Mucosa of stomach (tissue), 1 donor: ENCODE results near the gene HOXD4.

Experiments used
- H3K27me3 ChIP-seq: one replicate; pipeline ENCODE4 v1.7.0; 2013; ENCODE audit warnings: mild to moderate bottlenecking, low read length; ENCODE audit not compliant: control insufficient read depth, insufficient read depth
- H3K36me3 ChIP-seq: one replicate; pipeline ENCODE4 v1.7.0; 2013; ENCODE audit warnings: low read length; ENCODE audit not compliant: control insufficient read depth, insufficient read depth
- H3K4me1 ChIP-seq: one replicate; pipeline ENCODE4 v1.7.0; 2013; ENCODE audit warnings: mild to moderate bottlenecking, low read length; ENCODE audit not compliant: control insufficient read depth, insufficient read depth
- H3K4me3 ChIP-seq: one replicate; pipeline ENCODE4 v1.7.0; 2013; ENCODE audit warnings: low read length
- H3K9ac ChIP-seq: one replicate; pipeline ENCODE4 v1.7.0; 2013; ENCODE audit warnings: mild to moderate bottlenecking, low read length, moderate library complexity
- H3K9me3 ChIP-seq: one replicate; pipeline ENCODE4 v1.7.0; 2013; ENCODE audit warnings: mild to moderate bottlenecking, low read length, moderate library complexity; ENCODE audit not compliant: control insufficient read depth
- donor health status: Pancreatic carcinoma.

The HOXD4 gene

GRCh38 chr2:176150584-176151441, 537 bp upstream of the HOXD4 start:
- no peak overlapping the region for H3K4me3 ChIP-seq
- no peaks in the 10 kb centered on the region for H3K4me1 ChIP-seq
- H3K9ac ChIP-seq = no peak overlapping the region
- H3K27me3 ChIP-seq = peaks cover 97% of the 10 kb centered on the region
- H3K9me3 ChIP-seq = no peaks in the 10 kb centered on the region
- no peaks in the 10 kb centered on the region for H3K36me3 ChIP-seq

DNA sequence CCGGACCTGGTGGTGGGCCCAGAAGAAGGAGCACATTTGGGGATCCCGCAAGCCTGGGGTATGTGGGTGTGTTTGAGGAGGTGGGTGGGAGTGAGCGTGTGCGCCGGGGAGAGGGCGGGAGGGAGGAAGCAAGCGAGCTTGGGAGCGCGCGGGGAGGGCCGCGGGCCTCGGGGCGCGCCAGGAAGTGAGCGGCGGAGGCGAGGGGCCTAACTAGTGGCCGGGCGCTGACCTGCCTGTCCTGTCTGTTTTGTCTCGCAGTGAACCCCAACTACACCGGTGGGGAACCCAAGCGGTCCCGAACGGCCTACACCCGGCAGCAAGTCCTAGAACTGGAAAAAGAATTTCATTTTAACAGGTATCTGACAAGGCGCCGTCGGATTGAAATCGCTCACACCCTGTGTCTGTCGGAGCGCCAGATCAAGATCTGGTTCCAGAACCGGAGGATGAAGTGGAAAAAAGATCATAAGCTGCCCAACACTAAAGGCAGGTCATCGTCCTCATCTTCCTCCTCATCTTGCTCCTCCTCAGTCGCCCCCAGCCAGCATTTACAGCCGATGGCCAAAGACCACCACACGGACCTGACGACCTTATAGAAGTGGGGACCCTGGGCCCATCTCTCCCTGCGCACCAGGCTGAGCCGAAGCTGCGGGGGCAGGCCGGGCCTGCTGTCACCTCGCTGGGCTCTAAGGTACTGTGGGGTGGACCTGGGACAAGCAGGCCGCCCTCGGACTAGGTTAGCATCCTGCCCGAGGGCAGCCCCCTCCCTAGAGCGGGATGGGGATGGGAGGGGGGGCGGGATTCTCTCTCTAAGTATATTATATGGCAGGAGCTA, 1.2 kb downstream of the HOXD4 start:
- Histone ChIP-seq H3K4me3 (no peak overlapping the region), H3K36me3 (no peaks in the 10 kb centered on the region), H3K9ac (no peak overlapping the region), H3K27me3 (peaks cover 97% of the 10 kb centered on the region), H3K9me3 (no peaks in the 10 kb centered on the region), H3K4me1 (peaks cover 2% of the 10 kb centered on the region)

GRCh38 chr2:176154576-176155252, 3.4 kb downstream of the HOXD4 start:
- Histone ChIP-seq H3K4me1 (peaks cover 5% of the 10 kb centered on the region), H3K36me3 (no peaks in the 10 kb centered on the region), H3K9ac (no peak overlapping the region), H3K9me3 (no peaks in the 10 kb centered on the region), H3K27me3 (peaks cover 96% of the 10 kb centered on the region), H3K4me3 (no peak overlapping the region)

- H3K9ac ChIP-seq = no peak overlapping the region
- peaks cover 5% of the 10 kb centered on the region for H3K4me1 ChIP-seq
- no peak overlapping the region for H3K4me3 ChIP-seq
- no peaks in the 10 kb centered on the region for H3K9me3 ChIP-seq
- H3K27me3 ChIP-seq = peaks cover 96% of the 10 kb centered on the region
- no peaks in the 10 kb centered on the region for H3K36me3 ChIP-seq
Measured at GRCh38 chr2:176155356-176156044, 4.2 kb downstream of the HOXD4 start.

GRCh38 chr2:176156301-176156806, 5.0 kb downstream of the HOXD4 start:
- Histone ChIP-seq H3K27me3 (peaks cover 96% of the 10 kb centered on the region), H3K4me3 (no peak overlapping the region), H3K36me3 (no peaks in the 10 kb centered on the region), H3K9ac (no peak overlapping the region), H3K4me1 (peaks cover 5% of the 10 kb centered on the region), H3K9me3 (no peaks in the 10 kb centered on the region)

DNA sequence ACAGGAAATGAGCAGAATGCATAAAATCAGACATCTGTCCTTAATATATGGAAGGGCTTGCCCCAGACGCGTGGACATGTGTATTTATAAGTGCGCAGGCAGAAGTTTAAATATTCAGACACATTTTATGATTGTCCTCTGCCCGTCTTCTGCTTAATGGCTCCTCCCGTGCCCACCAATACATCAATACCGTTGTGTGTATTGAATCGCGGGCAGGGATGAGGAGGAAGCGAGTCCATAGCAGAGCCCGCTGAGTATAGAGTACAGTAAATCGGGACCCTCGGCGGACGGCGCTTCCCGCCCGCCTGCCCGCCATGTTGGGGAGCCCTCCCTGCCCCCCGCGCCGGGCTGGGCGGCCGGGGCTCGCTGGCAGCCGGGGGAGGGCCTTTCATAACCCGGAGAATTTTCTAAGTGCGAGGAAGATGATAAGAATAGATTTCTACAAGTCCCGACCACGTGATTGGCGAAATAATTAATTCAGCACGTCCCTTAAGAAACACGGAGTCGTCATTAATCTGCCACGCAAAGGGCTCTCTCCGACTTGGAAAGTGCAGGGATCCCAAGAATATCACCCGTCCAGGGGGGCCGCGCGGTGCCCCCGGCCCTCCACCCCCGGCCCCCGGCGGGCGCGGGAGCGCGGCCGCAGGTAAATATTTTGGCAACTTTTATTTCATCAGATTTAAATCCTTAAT, 5.6 kb downstream of the HOXD4 start, which contains the start of gene HOXD3:
Gene HOXD3 (plus strand): TSS at position 501 of the 692 bp plus-strand sequence. CDS start 11,808 bp downstream, outside the sequence.
- Histone ChIP-seq H3K4me3 (no peak within 1 kb of the TSS), H3K27me3 (peaks cover 96% of the 10 kb centered on the region), H3K9me3 (no peaks in the 10 kb centered on the region), H3K4me1 (peaks cover 5% of the 10 kb centered on the region), H3K9ac (no peak within 1 kb of the TSS), H3K36me3 (no peaks in the 10 kb centered on the region)

DNA sequence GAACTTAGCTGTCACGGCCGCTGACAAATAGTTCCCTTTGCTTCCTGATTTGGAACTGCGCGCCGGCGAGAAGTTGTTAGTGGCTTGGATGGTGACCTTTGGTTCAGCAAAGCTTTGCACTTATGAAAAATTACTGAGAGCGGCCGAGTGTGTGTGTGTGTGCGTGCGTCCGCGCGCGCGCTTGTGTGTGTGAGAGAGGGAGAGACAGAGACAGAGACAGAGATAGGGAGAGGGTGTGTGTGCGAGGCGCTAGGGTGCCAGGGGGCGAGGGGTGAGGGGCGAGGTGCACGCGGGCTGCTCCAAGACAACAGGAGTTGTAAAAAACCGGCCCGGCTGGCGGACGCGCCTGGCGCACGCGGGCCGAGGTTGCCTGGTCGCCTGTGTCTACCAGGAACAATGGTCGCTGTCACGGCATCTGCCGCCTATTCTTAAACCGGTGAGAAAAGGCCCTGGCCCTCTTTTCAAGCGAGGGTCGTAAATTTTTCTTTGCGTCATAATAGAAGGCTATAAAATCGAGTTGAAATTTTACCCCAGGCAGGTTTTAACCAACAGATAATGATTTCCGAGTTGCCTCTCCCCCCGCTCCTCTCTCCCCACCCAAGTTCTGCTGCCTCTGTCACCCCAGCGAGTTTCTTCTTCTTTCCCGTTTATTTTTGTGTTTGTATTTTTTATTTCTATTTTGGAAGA, 6.3 kb downstream of the HOXD4 start:
- Histone ChIP-seq H3K36me3 (no peaks in the 10 kb centered on the region), H3K9me3 (no peaks in the 10 kb centered on the region), H3K4me3 (no peak overlapping the region), H3K9ac (no peak overlapping the region), H3K4me1 (peaks cover 5% of the 10 kb centered on the region), H3K27me3 (peaks cover 96% of the 10 kb centered on the region)

DNA sequence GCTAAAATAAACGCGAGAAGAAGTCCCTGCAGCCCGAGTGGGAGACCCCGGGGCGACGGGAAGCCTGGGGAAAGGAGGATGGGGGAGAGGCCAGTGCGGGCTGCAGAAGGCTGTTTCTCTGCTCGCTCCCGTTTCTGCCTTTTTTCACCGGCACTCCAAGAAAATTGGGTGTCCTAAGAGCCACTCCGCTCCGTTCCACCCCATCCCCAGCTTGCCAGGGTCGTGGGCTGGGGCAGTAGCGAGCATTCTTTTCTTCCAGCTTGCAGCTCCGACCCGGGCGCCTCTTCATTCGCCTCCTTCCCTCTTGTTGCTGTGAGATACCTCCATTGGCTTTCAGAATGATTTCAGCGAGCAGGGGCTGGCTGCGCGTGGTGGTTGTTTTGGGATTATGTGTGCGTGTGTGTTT, 6.8 kb downstream of the HOXD4 start:
- peaks cover 5% of the 10 kb centered on the region for H3K4me1 ChIP-seq
- H3K9ac ChIP-seq = no peak overlapping the region
- H3K4me3 ChIP-seq = no peak overlapping the region
- H3K9me3 ChIP-seq = no peaks in the 10 kb centered on the region
- peaks cover 98% of the 10 kb centered on the region for H3K27me3 ChIP-seq
- H3K36me3 ChIP-seq = no peaks in the 10 kb centered on the region

DNA sequence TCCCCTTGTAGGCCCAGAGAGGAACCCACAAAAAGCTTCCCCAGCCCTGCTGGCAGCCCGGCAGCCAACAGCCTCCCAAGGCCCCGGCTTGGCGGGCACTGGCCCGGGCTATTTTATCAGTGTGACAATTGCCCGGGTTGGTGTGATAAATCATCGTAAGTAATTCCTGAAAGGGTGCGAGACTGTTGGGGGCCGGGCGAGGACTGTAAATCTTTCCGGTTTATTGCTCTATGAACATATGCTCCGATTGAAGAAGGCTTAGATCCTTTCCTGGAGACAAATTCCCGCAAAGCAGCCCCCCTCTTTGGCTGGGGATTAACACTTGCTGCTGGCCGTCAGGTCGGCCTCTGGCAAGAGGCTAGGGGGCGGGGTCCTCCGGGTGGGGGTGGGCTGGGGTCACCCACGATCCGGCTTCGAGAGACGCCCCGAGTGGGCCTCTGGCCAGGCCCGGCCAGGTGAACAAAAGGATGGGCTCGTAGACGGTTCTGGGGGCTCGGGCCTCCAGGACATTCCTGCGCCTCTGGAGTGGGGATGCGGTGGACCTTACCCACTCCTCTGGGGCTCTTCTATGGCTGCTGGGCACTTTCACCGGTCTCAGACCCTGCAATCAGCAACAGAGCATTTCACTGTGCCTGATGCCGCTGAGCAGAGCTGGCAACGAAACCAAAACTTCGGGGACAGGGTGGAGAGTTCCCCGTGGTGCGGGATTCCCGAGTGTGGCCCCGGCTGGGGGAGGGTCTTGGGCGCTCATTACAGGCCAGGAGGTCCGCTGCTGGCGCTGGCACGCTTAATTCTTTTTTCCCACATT, 7.7 kb downstream of the HOXD4 start:
- Histone ChIP-seq H3K9ac (no peak overlapping the region), H3K36me3 (no peaks in the 10 kb centered on the region), H3K9me3 (no peaks in the 10 kb centered on the region), H3K27me3 (peaks cover 98% of the 10 kb centered on the region), H3K4me1 (peaks cover 5% of the 10 kb centered on the region), H3K4me3 (no peak overlapping the region)

DNA sequence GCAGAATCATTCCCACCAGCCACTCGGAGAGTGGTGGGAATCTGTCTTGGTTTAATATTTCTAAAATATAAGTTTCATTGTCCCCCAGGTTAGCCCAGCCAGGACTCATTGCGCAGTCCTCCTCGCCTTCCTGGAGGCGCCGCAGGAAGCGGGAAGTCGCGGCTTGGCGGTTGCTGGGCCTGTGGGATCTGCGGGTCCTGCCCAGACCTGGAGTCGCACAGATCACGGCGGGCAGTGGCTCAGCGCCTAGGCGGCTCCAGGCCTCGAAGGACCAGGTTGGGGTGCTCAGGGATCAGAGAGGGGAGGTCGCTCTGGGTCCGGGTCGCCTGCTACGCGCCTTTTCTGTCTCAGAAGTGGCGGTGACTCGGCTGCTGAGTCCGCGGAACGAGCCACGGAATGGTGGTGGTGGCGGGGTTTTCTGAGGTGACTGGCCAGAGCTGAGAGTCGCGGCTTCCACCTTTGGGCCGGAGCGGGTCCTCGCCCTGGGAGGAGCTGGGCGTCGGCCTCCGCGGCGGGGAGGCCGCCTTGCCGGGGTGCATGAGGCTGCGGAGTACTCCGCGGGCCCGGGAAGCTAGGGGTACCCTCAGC, 8.4 kb downstream of the HOXD4 start:
- Histone ChIP-seq H3K27me3 (peaks cover 98% of the 10 kb centered on the region), H3K4me1 (peaks cover 5% of the 10 kb centered on the region), H3K9ac (no peak overlapping the region), H3K9me3 (no peaks in the 10 kb centered on the region), H3K36me3 (no peaks in the 10 kb centered on the region), H3K4me3 (no peak overlapping the region)
